ENCODE results near the gene PUSL1. TPM values are rescaled to one million over a fixed set of nuclear protein-coding genes. Genes with fewer than 3 reads are reported as not detected.
A peak's percentile ranks its signal among the peaks of the same experiment; 100 is the strongest.

Gene PUSL1
- total and polyA plus RNA-seq, 11 donors, result 6.8 to 17.7 (median 10.3) TPM

DNA sequence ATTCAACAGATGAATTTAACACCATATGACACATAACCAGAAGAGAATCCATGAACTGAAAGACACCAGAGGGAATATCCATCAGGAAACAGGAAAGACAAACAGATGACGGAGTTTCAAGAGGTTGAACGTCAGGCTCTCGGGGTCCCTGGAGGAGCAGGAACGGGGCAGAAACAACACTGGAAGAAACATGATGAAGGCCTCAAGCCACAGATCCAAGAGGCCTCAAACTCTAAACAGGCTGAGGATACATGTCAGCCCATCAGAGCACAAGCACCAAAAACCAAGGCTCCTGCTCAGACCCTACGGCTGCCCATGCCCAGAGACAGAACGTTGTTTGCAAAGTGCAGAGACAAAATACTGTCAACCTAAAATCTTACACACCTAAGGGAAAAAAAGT, 9.0 kb downstream of the PUSL1 start:
- ATAC-seq, result no peak
- Histone ChIP-seq H3K27ac (peak overlapping the region in 10 of 12 donors; percentile 1 to 81 (median 53)), H3K27me3 (no peaks in the 10 kb centered on the region), H3K4me1 (peaks cover 0 to 43% (median 26%) of the 10 kb centered on the region in 12 donors), H3K36me3 (peaks cover 0 to 78% (median 59%) of the 10 kb centered on the region in 9 donors), H3K9me3 (no peaks in the 10 kb centered on the region), H3K4me3 (no peak overlapping the region)
- TF ChIP-seq POLR2A (IDR thresholded peaks at IDR 0.05), result no peak
- TF ChIP-seq, protein P1, sequence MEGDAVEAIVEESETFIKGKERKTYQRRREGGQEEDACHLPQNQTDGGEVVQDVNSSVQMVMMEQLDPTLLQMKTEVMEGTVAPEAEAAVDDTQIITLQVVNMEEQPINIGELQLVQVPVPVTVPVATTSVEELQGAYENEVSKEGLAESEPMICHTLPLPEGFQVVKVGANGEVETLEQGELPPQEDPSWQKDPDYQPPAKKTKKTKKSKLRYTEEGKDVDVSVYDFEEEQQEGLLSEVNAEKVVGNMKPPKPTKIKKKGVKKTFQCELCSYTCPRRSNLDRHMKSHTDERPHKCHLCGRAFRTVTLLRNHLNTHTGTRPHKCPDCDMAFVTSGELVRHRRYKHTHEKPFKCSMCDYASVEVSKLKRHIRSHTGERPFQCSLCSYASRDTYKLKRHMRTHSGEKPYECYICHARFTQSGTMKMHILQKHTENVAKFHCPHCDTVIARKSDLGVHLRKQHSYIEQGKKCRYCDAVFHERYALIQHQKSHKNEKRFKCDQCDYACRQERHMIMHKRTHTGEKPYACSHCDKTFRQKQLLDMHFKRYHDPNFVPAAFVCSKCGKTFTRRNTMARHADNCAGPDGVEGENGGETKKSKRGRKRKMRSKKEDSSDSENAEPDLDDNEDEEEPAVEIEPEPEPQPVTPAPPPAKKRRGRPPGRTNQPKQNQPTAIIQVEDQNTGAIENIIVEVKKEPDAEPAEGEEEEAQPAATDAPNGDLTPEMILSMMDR (IDR thresholded peaks at IDR 0.05), result no peak
- intact Hi-C loops (cut with DNase I), result no loop called here
- no peak for DNase-seq
- WGBS, 4 donors, result 77 to 88% (median 82%) methylated on average over 6 of the region's 6 CpGs

DNA sequence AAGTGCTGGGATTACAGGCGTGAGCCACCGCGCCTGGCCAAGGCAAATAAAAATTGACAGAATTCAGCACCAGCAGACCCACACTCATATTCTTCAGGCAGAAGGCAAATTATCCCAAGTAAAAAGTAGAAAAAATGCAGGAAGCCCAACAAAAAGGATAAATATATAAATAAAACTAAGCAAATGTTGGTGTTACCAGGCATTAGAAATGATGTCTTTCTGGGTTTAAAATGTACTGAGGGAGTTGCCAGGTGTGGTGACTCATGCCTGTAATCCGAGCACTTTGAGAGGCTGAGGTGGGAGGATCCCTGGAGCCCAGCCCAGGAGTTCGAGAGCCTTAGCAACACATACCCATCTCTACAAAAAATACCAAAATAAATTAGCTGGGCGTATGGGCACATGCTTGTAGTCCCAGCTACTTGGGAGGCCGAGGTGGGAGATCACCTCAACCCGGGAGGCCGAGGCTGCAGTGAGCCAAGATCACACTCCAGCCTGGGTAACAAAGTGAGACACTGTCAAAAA, 9.8 kb downstream of the PUSL1 start:
- Histone ChIP-seq H3K4me3 (no peak overlapping the region), H3K4me1 (peaks cover 0 to 51% (median 29%) of the 10 kb centered on the region in 12 donors), H3K27me3 (no peaks in the 10 kb centered on the region), H3K9me3 (no peaks in the 10 kb centered on the region), H3K36me3 (peaks cover 0 to 70% (median 52%) of the 10 kb centered on the region in 9 donors), H3K27ac (peak overlapping the region in 11 of 12 donors; percentile 33 to 81 (median 46))
- DNase-seq (peak in 4 of 5 donors; percentile 72 to 89 (median 82)), ATAC-seq (peak; percentile 65 to 83 (median 73))
- intact Hi-C loops (cut with DNase I), result no loop called here
- no peak for TF ChIP-seq POLR2A (IDR thresholded peaks at IDR 0.05)
- TF ChIP-seq, protein P1 (IDR thresholded peaks at IDR 0.05), result no peak
- WGBS, 4 donors, result 60 to 66% (median 65%) methylated on average over 9 of the region's 9 CpGs

DNA sequence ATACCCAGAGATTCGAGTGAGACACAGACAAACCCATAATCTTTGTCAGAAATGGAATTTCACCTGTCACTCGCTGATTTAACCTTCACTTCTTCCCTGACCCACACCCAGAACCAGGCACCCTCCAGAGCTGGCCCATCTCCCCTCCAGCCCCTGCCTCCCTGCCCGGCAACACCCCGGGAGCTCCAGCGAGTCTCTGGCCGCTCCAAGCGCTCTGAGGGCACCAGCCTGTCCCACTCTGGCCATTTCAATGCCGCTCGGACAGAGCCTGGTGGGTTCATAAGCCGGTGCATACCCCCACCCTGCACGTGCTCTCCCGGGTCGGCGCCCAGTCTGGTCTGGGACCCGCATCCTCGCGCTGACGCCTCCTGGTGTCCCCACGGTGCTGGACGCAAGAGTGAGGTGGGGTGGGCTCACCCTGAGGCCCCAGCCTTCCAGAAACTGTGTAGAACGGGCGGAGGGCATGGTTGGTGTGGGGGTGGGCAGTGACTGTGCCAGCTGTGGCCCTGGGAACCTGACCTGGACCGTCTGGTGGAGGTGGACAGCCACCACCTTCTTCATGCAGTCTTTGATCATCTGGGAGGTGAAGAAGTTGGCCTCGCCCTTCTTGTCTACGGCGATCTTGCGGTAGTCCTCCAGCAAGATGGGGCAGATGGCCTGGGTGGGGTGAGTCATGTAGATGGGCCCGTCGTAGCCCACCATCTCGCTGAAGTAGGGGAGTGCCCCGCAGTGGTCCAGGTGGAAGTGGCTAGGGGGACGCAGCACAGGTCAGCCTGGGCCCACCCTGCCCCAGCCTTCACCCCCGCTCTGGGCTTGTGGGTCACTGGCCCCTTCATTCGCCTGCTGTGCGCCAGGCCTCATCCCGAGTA, 10.6 kb downstream of the PUSL1 start:
- peaks cover 0 to 62% (median 43%) of the 10 kb centered on the region in 9 donors for H3K36me3 ChIP-seq
- intact Hi-C loops (cut with DNase I), result no loop called here
- TF ChIP-seq, protein P1 (IDR thresholded peaks at IDR 0.05), result no peak
- no peak for TF ChIP-seq POLR2A (IDR thresholded peaks at IDR 0.05)
- H3K27ac ChIP-seq, result peak overlapping the region in 10 of 12 donors; percentile 33 to 81 (median 53)
- H3K9me3 ChIP-seq, result no peaks in the 10 kb centered on the region
- H3K4me1 ChIP-seq, result peaks cover 2 to 56% (median 34%) of the 10 kb centered on the region in 12 donors
- ATAC-seq (peak in 2 of 4 donors; percentile 2 to 5), DNase-seq (no peak)
- H3K27me3 ChIP-seq, result no peaks in the 10 kb centered on the region
- WGBS, 4 donors, result 88 to 92% (median 91%) methylated on average over 25 to 36 of the region's 36 CpGs
- no peak overlapping the region for H3K4me3 ChIP-seq

DNA sequence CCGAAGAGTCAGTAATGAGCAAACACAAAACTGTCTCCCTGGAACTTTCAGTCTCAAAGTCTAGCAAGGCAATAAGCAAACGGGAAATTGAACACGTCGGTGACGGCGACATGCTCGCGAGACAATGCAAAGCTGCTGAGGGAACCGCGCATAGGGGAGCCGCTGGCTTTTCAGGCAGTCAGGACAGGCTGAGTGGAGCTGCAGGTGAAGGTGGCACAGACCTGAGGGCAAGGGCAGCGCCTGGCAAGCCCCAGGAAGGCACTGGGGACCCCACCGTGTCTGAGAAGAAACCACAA, 11.2 kb downstream of the PUSL1 start:
- intact Hi-C loops (cut with DNase I), result no loop called here
- peaks cover 0 to 56% (median 38%) of the 10 kb centered on the region in 9 donors for H3K36me3 ChIP-seq
- no peaks in the 10 kb centered on the region for H3K27me3 ChIP-seq

More for the DNA sequence above, 11.2 kb downstream of the PUSL1 start:
- TF ChIP-seq, protein P1 (IDR thresholded peaks at IDR 0.05), result no peak
- no peak for TF ChIP-seq POLR2A (IDR thresholded peaks at IDR 0.05)
- peak overlapping the region in 2 of 12 donors; percentile 69 to 81 for H3K27ac ChIP-seq
- no peak for ATAC-seq
- H3K4me1 ChIP-seq, result peaks cover 2 to 56% (median 34%) of the 10 kb centered on the region in 12 donors
- no peak for DNase-seq
- no peaks in the 10 kb centered on the region for H3K9me3 ChIP-seq
- 90 to 97% (median 94%) methylated on average over 13 of the region's 13 CpGs for WGBS, 4 donors
- H3K4me3 ChIP-seq, result no peak overlapping the region
